OCI-LY1 (cell line): ENCODE data around the gene TCF21.

ENCODE experiments used
- EZH2 ChIP-seq: fragments of 200-600 bp; sonication (generic), shearing (Covaris generic); IDR thresholded peaks from 2 replicates; pipeline ENCODE4 v1.8.0; 2017; ENCODE audit warnings: borderline replicate concordance, mixed run types, mild to moderate bottlenecking, antibody characterized with exemption, low read length, moderate library complexity, mixed read lengths
- TF ChIP-seq, protein P1 (sequence below): fragments of 200-600 bp; sonication (generic), shearing (Covaris generic); IDR thresholded peaks from 2 replicates; pipeline ENCODE4 v1.5.1; 2017; ENCODE audit warnings: mild to moderate bottlenecking, antibody characterized with exemption, low read length, moderate library complexity, mixed read lengths

DNA sequence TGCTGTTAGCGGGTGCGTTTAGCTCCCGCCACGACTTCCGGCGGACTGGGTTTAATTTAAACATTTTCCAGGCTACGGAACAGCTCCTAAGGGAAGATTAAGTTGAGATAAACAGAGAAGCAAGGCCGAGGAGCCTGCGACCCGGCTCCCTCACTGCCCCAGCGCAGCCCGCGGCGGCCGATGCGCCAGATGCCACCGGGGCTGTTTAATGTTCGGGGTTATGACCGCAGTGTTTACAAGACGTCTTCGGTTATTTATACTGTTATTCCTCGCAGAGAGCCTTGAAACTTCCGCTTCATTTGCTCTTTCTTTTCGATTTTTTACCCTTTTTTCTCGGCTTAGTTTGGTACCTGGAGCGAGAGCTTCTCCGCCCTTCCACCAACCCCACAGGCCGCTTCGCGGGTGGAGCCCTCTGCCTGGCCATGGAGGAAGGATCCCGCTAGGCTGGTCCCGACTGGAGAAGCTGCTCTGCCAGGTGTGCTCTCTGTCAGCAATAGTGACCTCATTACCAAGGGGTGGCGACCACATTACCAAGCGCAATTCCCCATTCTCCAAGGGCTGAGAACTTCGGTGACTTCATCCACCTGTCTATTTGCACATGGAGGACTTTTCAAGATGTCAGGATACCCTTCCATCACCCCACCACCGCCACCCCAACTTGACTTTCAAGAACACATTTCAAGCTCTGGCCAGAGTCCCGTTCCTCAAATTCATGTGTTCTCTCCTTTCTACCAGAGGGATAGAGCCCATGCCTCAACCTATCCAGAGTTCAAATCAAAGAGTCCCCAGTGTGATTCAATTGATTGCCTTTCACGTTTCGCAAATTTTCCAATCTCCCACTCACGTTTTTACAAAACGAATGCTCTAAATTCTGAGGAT is 4.1 kb downstream of the TCF21 start:
- TF ChIP-seq, protein P1, sequence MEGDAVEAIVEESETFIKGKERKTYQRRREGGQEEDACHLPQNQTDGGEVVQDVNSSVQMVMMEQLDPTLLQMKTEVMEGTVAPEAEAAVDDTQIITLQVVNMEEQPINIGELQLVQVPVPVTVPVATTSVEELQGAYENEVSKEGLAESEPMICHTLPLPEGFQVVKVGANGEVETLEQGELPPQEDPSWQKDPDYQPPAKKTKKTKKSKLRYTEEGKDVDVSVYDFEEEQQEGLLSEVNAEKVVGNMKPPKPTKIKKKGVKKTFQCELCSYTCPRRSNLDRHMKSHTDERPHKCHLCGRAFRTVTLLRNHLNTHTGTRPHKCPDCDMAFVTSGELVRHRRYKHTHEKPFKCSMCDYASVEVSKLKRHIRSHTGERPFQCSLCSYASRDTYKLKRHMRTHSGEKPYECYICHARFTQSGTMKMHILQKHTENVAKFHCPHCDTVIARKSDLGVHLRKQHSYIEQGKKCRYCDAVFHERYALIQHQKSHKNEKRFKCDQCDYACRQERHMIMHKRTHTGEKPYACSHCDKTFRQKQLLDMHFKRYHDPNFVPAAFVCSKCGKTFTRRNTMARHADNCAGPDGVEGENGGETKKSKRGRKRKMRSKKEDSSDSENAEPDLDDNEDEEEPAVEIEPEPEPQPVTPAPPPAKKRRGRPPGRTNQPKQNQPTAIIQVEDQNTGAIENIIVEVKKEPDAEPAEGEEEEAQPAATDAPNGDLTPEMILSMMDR, result no peak
- TF ChIP-seq EZH2, result no peak
